ENCODE results near the gene GAGE10.
"Not testable (repeated sequence)": the region's sequence is repeated elsewhere in the genome, so short reads cannot be mapped to it uniquely, and the experiment has no call there.

- TF ChIP-seq, protein P1, sequence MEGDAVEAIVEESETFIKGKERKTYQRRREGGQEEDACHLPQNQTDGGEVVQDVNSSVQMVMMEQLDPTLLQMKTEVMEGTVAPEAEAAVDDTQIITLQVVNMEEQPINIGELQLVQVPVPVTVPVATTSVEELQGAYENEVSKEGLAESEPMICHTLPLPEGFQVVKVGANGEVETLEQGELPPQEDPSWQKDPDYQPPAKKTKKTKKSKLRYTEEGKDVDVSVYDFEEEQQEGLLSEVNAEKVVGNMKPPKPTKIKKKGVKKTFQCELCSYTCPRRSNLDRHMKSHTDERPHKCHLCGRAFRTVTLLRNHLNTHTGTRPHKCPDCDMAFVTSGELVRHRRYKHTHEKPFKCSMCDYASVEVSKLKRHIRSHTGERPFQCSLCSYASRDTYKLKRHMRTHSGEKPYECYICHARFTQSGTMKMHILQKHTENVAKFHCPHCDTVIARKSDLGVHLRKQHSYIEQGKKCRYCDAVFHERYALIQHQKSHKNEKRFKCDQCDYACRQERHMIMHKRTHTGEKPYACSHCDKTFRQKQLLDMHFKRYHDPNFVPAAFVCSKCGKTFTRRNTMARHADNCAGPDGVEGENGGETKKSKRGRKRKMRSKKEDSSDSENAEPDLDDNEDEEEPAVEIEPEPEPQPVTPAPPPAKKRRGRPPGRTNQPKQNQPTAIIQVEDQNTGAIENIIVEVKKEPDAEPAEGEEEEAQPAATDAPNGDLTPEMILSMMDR (IDR thresholded peaks at IDR 0.05): not testable (repeated sequence)
- TF ChIP-seq POLR2A (IDR thresholded peaks at IDR 0.05): not testable (repeated sequence)
These were observed 18.8 kb downstream of the GAGE10 start for GRCh38 chrX:49322266-49322665.

All from prostate gland (tissue), 2 donors.